ENCODE measurements around the gene DNASE2.
"Not testable (repeated sequence)": the region's sequence is repeated elsewhere in the genome, so short reads cannot be mapped to it uniquely, and the experiment has no call there.

Gene DNASE2

DNA sequence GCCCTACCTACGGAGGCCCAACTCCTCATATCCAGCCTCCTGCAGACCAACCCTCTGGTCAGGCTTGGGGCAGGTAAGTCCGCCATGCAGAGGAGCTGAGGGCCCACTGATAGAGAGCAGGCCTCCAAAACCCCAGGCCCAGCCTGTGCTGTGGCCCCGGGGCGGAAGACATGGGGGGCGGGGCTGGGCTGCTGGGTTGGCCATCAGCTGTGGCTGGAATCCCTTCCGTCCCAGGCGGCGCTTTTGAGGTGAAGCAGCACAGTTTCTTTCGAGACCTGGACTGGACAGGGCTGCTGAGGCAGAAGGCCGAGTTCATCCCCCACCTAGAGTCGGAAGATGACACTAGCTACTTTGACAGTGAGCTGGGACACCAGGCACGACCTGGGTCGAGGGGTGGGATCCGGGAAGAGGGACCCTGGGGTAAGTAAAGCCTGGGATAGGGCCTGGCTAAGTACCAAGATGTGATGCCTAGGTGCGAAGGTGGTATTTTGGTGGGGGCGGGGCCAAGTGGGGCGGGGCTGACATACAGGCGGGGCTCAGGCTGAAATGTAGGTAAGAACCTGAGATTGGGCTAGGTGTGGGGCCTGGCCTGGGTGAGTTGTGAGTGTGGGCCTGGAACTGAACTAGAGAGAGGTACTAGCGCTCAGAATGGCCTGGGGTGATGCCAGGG is 15.4 kb downstream of the DNASE2 start:
- in situ Hi-C loops (cut with MboI; ENCODE audit: low sequenced_read_pairs) = no loop called here

GRCh38 chr19:12864721-12865715 is 16.2 kb downstream of the DNASE2 start:
- in situ Hi-C loops (cut with MboI; ENCODE audit: low sequenced_read_pairs) = no loop called here

- in situ Hi-C loops (cut with MboI; ENCODE audit: low sequenced_read_pairs) = no loop called here
Observed at GRCh38 chr19:12864143-12864542, 17.1 kb downstream of the DNASE2 start.

- in situ Hi-C loops (cut with MboI; ENCODE audit: low sequenced_read_pairs) = no loop called here
Observed at GRCh38 chr19:12859546-12859945, 21.7 kb downstream of the DNASE2 start.

DNA sequence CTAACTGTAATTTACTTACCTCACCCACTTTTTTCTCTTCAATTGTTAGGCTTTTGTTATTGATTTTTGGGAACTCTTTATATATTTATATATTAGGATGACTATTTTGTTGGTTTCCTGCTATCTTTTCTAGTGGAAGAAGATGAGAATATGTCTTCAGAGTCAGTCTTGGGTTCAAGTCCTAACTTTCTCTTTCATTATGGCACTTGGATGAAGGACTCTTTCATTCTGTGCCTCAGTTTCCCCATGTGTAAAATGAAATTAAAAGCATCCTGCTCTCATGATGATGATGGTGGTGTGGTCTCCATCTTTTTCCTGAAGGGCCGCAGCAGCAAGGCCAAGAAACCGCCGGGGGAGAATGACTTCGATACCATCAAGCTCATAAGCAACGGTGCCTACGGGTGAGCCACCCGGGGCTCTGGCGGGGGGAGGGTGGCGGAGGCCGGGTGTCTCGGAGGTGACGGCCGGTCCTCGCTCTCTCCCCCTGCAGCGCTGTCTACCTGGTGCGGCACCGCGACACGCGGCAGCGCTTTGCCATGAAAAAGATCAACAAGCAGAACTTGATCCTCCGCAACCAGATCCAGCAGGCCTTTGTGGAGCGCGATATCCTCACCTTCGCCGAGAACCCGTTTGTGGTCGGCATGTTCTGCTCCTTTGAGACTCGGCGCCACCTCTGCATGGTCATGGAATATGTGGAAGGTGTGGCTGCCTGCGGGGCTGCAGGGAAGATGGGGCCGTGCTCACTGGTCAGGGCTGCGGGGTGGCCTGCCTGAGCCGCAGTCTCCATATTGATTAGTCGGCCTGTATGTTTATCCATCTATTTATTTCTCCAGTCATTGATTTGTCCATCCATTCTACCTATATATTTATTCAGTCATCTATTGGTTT is 23.0 kb downstream of the DNASE2 start:
- in situ Hi-C loops (cut with MboI; ENCODE audit: low sequenced_read_pairs) = no loop called here

- in situ Hi-C loops (cut with MboI; ENCODE audit: low sequenced_read_pairs) = no loop called here
Observed at GRCh38 chr19:12856653-12857052, 24.6 kb downstream of the DNASE2 start.

- in situ Hi-C loops (cut with MboI; ENCODE audit: low sequenced_read_pairs) = no loop called here
Observed at GRCh38 chr19:12847159-12848139, 33.8 kb downstream of the DNASE2 start.

DNA sequence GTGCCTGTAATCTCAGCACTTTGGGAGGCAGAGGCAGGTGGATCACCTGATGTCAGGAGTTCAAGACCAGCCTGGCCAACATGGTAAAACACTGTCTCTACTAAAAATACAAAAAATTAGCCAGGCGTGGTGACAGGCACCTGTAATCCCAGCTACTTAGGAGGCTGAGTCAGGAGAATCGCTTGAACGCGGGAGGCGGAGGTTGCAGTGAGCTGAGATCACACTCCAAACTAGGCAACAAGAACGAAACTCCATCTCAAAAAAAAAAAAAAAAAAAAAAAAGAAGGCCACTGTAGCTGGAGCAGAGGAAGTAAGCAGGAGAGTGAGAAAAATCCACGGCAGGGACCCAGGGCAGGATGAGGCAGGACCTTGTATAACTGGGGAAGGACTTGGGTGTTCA is 34.6 kb downstream of the DNASE2 start:
- in situ Hi-C loops (cut with MboI; ENCODE audit: low sequenced_read_pairs) = not testable (repeated sequence)

GRCh38 chr19:12843999-12844732 is 37.1 kb downstream of the DNASE2 start:
- in situ Hi-C loops (cut with MboI; ENCODE audit: low sequenced_read_pairs) = no loop called here

GRCh38 chr19:12843328-12843727 is 37.9 kb downstream of the DNASE2 start:
- in situ Hi-C loops (cut with MboI; ENCODE audit: low sequenced_read_pairs) = no loop called here

DNA sequence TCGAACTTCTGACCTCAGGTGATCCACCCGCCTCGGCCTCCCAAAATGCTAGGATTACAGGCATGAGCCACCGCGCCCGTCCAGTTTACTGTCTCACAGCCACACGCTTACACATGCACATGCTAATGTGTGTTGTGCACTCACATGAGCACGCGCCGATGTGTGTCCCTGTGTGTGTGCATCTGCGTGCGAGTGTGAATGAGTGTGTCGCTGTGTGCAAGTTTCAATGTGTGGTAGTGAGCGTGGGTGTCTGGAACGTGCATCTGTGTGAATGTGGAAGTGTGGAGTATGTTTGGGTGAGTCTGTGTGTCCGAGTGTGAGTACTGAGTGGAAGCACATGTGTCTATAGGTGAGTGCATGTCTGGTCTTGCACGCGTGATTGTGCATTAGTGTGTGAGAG is 38.7 kb downstream of the DNASE2 start:
- in situ Hi-C loops (cut with MboI; ENCODE audit: low sequenced_read_pairs) = no loop called here

DNA sequence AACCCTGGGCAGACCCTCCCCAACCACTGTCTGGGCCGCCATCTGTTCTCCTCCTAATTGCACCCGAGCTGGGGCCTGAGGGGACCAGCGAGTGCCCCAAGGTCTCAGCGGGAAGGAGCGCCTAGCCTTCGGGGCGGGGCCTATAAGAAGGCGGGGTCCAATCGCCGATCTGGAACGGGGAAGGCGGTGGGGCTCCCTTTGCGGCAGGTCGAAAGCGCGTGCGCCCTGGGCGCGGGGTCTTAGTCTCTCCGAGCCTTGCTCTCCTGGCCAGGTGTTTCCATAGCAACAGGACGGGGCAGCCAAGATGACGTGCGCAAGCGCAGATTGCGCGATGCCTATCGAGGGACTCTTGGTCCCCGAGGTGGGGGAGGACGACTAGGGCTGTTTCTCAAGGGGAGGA is 40.2 kb downstream of the DNASE2 start:
- in situ Hi-C loops (cut with MboI; ENCODE audit: low sequenced_read_pairs) = no loop called here

DNA sequence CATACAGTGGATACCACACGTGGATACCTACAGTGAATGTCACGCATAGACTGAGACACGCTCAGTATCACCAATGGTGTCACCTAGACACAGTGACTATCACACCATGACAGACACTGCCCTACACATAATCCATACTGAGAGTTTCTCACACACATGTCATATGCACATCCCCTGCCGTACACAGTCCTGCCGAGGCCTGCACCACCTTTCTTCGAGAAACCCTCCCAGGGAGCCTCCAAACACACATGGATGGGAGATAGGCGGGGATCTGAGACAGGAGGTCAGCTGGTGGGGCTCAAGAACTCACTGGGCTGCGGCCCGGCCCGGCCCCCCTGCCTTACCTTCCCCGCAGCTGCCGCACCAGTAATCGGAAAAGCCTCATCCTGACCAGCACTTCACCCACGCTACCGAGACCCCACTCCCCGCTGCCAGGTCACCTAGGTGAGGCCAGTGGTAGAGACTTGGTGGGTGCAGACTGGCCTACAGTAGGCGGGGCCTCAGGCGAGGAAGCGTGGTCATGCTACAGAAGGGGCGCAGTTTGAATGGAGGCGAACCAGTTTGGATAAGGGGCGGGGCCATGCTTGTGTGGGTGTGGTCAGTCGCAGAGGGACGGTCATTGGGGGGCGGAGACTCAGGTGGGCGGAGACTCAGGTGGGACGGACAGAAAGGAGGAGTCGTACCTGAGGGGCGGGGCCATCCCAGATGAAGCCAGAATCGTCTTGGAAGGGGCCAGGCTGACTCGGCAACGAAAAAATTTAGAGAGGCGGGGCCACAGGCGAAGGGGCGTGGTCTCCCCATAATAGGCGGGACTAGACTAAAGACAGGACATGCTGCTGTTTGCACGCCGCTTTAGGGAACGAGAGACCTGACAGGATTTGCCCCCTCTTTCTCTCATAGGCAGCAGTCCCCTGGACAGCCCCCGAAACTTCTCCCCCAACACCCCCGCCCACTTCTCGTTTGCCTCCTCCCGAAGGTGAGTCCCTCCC is 40.9 kb downstream of the DNASE2 start:
- in situ Hi-C loops (cut with MboI; ENCODE audit: low sequenced_read_pairs) = no loop called here

DNA sequence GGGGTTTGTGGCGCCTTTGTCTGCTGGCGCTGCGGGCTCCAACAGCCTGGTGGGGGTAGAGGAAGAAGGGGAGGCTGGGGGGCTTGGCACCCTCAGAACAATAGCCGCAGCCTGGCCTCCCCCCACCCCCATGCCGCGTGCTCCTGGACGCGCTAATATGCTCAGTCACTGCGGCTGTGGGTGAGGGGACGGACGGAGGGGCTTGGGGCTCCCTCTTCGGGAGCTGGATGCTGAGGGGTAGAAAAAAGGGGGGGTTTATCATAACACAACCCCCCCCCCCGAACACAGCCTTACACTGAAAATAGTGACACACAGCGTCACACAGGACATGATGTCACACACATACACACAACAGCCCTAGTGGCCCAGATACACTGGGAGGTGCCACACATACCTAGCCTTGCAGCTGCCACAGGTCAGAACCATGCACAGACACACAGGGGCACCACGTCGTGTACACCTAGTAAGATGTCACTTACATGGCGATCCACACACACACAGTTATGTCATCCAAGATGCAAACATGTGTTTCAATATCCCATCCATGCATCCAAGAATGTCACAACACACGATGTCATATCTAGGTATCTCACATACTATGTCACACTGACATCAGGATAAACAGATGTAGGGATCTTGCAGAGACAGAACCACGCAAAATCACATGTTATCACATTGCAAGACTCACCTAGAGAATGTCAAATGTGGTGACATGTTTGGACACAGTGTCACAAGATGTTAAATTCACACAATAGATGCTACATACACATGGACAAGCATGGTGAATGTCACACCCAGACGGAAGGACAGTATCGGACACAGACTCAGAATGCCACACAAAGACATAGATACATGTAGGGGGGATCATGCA is 42.1 kb downstream of the DNASE2 start:
- in situ Hi-C loops (cut with MboI; ENCODE audit: low sequenced_read_pairs) = no loop called here

- in situ Hi-C loops (cut with MboI; ENCODE audit: low sequenced_read_pairs) = no loop called here
Observed at GRCh38 chr19:12838182-12838885, 42.9 kb downstream of the DNASE2 start, which contains the start of gene MAST1. TSS of gene MAST1 (plus strand) at chr19:12838515. CDS start at chr19:12838573, 58 bp downstream.

DNA sequence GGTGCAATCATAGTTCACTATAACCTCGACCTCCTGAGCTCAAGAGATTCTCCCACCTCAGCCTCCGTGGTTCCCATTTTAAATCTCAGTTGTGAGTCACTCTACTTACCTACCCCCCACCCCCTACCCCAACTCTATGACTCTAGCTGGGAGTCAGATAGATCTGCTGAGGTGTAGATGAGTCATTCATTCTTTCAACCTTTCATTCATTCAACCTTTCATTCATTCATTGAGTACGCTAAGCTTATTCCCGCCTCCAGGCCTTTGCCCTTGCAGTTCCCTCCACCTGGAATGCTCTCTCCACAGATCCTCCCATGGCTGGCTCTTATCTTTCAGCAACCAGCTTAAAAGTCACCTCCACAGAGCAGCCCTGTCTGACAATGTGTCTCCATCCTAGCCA is 44.0 kb downstream of the DNASE2 start:
- in situ Hi-C loops (cut with MboI; ENCODE audit: low sequenced_read_pairs) = no loop called here

All from hTERT RPE-1 (cell line).